Activated CD4-positive, alpha-beta T cell treated with anti-CD3 and anti-CD28 coated beads, Interleukin-2, amount 50 U/mL, for 48 hours (primary cell): ENCODE results near the gene PCSK6.
A peak's percentile ranks its signal among the peaks of the same experiment; 100 is the strongest.
"Not testable (repeated sequence)": the region's sequence is repeated elsewhere in the genome, so short reads cannot be mapped to it uniquely, and the experiment has no call there.

Experiments used
- DNase-seq, 2 experiments: peaks; one replicate each; pipeline ENCODE4 v3.0.0-alpha.2; 2020

The PCSK6 gene

DNA sequence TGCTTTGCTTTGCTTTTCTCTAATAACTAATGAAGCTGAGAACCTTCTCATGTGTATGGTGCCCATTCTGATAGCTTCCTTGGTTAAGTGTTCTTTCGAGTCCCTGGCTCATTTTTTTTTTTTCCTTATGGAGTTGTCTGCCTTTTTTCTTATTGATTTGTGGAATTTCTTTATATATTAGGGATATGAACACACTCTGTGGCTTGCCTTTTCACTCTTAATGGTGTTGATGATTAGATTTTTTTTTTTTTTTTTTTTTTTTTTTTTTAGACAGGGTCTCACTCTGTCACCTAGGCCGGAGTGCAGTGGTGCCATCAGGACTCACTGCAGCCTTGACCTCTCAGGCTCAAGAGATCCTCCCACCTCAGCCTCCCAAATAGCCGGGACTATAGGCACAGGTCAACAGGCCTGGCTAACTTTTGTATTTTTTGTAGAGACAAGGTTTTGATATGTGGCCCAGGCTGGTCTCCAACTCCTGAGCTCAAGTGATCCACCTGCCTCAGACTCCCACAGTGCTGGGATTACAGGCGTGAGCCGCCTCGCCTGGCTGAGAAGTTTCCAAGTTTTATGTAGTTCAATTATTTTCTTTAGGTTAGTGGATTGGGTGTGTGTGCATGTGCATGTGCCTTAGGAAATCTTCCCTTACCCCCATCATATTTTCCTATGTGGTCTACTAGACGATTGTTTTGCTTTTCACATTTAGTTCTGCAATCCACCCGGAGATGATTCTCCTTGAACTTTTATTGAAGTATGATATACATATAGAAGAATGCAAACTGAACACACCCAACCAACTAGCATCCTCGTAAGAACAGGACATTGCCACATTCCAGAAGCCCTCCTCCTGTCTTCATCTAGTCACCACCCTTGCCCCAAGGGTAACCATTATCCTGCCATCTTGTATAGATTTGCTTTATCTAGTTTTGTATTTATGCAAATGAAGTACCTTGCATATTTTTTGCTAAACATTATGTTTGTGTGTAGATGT, 192.8 kb downstream of the PCSK6 start:
- no peak for DNase-seq

DNA sequence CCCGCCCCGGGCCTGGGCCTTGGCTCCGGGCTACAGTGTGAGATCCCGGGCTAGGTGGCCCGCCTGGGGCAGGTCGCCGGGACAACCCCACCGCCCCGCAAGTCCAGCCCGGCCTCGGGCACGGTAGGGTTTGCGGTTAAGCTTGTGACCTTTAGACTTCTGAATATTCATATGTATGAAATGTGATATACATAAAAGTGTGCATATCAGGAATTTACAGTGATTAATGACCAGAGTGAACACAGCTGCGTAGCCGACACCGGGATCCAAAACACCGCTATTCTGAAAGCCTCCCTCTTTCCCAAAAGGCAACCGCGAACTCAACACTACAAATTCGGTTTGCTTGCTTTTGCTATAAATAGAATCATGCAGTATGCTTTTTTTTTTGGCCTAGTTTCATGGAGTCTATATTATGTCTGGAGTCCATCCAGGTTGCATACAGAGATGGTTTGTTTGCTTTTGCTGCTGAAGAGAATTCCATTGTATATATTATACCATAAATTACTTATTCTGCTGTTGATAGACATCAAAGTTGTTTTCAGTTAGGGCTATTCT, 193.8 kb downstream of the PCSK6 start:
- no peak for DNase-seq

DNA sequence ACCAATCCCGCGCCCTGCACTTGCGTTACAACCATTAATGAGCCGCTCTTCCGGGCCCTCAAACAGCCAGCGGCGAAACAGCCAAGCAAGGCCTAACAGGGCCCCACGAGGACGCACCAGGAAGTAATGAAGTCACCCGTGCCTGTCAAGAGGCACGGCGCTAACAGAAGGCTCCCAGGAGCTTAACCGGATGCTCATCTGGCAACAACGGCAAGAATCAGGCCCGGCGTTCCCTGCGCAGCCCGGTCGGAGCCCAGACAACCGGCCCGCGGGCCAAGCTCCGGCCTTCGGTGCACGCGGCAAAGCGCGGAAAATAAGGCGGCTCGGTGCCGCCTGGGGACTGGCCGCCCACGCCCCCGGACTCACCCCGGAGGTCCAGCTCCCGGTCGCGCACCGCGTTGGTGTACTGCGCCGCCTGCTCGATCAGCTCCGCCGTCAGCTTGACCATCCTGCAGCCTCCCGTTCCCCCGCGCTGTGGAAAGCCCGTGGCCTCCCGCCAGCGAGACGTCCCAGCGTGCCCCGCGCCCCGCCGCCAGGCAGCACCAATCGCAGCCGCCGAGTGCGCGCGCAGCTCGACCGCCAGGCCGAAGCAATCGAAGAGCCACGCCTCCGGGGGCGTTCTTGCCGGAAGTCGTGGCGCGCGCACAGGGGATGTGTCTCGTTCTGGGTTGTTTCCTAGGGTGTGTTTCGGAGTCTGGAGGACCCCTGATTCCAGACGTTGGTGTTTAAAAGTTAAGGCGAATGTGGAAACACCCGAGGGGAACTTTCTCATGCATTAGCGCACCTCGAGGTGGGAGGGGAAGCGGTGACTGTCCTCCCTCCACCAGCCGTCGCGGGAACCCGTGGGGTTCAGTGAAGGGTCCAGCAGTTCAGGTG, 194.5 kb downstream of the PCSK6 start, which contains the start of gene SNRPA1:
TSS of gene SNRPA1 (minus strand) at position 518 of the 876 bp plus-strand sequence. CDS start at position 448, 70 bp downstream.
- peak; percentile 97 to 98 for DNase-seq

DNA sequence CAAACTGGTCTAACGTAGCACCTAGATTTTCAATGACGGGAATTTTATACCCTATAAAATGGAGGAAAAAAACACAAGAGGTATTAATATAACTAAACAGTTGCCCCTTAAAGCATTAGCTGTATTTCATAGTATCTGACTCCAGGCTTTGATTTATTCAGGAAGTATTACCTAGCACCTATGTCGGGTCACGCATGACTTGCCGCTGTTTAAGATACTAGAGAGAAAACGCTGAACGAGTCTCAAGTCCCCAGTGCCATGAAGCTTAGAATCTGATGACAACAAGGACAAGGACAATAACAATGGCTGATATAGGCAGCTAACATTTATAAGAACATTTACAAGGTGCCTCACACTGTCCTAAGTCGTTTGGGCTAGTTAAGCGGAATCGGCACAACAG, 196.4 kb downstream of the PCSK6 start:
- no peak for DNase-seq

DNA sequence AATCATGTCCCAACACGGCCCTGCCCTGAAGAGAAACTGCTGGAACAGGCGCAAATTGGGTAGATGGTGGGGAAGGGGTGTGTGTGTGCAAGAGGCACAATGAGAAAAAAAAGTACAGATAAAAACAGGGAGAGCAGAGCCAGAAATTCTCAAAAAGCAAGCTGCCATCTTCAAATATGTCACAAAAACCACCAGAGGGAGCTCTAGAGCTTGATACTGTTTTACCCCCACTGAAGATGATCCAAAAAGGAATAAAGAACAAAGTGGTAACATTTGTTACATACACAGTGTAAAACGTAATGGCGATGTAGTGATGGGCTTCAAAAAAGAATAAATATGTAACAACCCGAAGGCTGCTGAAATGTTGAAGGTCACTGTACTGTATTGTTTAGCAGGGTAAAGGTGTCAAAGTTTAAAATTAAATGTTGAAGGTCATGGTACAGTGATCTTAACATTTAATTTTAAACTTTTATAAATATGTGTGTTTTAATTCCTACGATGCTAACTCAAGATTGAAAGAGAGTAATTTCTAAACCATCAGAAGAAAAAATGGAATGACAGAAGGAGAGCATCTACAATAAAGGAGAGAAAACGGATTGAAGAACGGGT, 200.5 kb downstream of the PCSK6 start:
- DNase-seq = no peak

DNA sequence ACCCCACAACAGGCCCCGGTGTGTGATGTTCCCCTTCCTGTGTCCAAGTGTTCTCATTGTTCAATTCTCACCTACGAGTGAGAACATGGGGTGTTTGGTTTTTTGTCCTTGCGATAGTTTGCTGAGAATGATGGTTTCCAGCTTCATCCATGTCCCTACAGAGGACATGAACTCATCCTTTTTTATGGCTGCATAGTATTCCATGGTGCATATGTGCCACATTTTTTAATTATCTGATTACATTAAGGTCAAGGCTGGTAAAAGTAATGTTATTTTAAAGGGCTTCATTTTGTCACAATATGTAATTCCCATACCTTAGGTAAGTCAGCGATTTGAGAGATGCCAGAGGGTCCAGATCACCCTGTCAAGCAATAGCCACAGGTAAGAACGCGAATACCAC, 202.2 kb downstream of the PCSK6 start:
- DNase-seq = not testable (repeated sequence)

DNA sequence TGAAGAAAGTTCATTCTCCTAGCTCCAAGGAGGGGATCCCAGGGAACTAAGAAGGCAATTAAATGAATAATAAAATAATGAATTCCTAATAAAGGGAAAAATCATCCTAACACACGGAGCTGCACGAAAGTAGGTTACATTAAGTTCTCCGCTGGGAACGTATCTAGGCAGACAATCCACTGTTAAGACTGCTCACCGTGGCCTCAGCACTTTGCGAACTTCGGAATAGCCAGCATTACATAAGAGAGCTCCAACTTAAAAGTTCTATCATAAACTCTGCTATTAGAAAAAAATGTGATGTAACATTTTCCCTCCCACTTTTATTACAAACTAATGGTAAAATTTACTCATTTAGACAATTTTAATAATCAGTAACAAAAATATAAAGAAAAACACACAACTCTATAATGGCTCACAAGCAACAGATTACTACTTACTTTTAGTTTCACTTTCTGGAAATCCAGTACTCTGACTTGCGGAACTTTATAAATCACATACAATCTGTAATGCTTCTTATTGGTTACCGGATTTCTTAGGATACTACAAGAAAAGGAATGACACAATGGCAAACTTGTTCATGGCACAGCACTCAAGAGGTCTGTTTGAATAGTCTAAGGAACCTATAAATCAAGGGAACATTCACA, 202.9 kb downstream of the PCSK6 start:
- no peak for DNase-seq

DNA sequence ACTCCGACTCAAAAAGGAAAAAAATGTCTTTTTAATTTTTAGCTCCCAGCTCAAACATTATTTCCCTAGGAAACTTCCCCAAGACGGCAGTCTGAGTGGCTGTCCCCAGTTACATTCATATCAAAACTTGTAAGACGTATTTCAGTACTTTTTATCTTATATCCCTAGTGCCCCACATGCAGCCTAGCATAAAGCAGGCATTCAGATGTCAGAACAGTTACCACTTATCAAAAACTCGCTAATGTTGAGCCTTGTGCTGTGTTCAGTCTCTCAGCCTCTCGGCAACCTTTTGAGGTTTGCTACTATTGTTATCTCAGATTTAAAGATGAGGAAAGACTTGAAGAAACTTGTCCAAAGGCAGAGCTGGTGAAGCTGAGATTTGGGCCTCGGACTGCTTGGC, 205.6 kb downstream of the PCSK6 start:
- DNase-seq = no peak

DNA sequence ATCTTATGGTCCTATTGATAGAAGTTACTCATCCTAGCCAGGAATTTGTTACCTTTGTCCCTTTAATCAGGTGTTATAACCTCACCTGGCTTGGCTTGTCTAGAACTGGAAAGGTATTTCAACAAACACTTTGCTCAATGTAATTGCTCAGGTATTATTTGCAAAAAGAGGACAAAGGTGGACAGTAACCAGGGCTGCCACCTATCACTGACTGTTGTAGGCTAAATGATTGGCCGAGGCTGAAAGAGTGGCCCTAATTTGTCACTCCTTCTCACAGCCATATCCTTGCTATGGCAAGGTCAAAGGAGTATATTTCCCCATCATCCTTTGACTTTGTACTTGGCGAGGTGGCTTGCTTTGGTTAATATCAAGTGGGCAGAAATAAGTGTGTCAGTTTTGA, 209.5 kb downstream of the PCSK6 start:
- DNase-seq = no peak

DNA sequence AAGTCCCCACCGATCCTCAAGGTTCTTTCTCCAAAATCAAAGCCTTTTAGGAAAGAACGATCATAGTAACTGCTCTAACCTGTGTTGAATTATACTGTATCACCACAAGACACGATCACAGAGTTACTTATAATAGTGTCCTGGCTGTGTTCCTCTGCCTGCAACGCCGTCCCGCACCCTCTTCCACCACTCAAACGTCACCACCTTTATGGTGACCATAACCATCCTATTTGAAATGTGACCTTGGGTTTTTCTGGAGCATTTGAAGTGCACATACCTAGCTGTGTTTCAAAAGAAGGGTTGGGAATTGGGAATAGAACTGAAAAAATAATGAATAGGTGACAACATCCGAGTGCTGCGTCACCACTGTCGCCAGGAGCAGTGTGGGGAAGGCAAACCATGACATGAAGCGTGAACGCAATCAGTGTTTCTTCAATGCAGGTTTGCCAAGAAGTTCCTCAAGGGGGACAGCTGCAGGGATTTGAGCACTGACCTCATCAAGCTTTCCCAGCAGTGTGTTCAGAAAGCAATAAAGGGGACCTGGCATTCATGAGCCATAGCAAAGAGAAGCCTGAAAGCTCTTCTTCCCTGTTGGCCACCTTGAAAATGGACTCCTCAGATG, 211.5 kb downstream of the PCSK6 start:
- DNase-seq = no peak

DNA sequence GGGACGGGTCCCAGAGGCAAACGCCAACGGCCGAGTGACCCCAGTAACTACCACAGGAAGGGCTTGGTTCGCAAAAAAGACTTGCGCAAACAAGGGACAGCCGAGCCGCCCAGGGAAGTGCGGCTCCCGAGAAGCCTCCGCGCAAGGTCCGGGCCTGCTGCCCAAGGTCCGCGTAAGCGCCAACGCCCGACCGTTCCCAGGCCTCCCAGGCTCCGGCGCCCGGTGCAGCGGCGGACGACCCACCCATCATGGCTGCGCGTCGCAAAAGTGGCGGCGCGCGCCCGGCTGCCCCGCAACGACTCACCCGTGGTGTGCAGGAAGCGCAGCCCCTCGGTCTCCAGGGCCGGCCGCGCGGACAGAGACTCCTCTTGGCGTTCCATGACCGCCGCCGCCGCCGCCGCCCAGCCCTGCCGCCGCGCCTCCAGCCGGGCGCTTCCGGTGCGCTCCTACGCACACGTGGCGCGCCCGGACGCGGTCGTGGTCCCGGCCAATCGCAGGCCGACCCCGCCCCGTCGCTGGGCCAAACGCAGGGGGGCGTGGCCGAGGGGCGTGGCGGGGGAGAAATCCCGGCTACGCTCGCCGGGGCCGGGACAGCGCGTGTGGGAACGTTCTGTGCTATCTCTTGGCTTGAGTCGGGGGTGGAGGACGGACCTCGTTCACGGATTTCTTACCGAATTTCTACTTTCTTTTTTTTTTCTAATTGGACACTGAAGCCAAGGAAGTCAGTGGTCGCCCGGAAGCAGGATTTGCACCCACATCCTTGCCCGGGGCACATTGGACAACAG, 212.3 kb downstream of the PCSK6 start, which contains the start of gene SELENOS:
TSS of gene SELENOS (minus strand) at position 448 of the 785 bp plus-strand sequence. CDS start at position 380, 68 bp downstream.
- peak; percentile 89 to 90 for DNase-seq

DNA sequence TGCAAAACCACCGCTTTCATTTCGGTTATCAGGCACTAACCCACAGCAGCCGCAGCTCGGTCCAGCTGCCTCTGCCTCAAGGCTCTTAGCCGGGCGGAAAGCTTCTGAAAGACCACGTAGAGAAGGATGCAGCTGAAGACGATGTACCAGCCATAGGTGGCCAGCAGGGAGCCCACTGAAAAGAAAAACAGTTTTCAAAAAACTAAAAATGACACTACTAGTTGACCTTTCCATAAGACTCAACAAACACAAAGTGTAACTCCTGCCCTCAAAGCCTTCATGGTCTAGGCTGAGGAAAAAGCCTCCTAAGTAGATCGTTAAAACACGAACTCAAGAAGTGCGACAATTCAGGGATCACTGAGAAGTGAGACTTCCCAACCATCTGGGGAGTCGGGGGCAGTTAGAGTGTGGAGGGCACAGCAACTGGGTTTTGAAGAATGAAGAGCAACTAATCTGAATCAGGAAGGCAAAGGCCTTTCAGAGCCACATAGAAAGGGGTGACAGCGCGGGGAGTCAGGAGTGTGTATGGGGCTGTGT, 212.9 kb downstream of the PCSK6 start:
- DNase-seq = peak in 1 of 2 experiments; percentile 24

DNA sequence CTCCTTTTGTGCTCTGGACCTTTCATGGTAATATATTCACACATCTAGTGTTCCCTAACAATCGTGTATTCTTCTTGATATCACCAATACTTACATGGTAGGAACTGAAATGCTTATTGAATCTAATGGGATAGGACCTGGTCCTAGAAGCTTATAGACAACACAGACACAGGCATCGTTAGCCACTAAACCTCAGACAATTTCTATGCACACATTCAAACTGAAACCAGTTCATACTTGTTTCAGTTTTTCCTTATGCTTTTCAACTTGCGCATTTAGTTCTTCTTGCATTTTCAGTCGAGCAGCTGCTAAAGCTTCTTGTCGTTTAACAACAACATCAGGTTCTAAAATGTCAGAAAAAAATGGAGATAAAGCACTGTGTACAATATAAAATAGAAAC, 214.5 kb downstream of the PCSK6 start:
- no peak for DNase-seq

DNA sequence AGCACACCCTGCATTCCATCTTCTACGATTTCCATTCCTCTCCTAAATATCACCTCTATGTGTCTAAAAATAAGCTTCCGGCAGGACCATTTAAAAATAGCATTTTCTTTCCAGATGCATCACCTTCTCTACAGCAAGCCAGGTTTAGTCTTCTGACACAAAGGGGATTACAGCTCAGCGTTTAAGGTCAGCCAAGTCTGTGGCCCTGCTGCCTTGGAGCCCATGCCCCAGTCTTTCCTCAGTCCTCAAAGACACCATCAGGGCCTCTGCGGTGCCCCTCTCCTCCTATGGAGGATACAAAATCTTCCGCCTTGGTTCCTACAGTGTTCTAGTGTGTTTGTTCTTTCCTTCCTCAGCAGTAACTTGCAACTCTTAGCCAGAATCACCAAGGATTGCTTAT, 216.0 kb downstream of the PCSK6 start:
- no peak for DNase-seq

DNA sequence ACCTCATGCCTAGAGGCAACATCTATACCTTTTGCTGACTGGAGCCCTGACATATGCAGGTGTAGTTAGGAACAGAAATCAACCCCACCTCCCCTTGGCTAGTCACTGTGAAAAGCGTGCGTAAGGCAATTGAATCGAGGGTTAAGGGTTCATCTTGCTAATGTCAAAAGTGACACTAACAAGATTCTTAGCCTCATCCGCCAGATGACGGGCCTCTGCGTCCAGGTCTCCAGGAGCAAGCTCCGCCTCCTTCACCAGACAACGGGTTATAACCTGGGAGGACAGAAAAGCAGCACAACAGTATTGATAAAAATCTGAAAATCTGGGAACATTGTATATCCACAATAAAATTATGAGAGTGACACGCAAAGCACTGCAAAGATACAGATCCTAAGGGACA, 216.9 kb downstream of the PCSK6 start:
- DNase-seq = no peak

DNA sequence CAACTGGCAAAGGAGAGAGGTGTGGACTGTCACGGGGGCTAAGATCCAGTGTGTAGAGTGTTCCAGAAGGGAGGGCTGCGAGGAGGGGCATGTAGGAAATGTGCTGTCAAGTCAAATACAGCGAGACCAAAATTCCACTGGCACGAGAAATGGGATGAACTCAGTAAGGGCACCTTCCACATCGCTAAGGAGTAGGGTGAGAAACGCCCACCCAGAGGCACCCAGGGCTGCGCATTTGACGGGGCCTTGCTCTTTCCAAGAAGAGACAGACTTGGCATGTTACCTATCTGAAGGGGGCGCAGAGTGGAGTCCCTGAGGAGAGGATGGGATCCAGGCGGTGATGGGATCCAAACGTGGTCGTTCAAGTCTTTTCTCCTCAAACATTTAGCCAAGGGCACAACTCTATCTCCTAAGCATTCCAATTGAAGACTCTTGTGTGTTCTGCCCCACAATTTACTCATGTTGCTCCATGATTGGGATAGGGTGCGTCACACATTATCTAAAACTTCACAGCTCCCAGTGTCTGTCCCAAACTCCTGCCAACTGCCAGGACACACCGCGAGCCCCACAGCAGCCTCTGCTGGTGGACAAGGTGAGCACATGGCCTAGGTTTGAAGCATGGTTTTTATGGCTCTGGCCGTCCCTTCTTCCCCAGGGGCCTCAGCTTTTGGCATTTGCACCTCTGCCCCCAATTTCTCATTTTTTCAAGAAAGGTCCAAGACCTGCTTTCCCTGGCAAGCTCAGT, 219.9 kb downstream of the PCSK6 start:
- no peak for DNase-seq

DNA sequence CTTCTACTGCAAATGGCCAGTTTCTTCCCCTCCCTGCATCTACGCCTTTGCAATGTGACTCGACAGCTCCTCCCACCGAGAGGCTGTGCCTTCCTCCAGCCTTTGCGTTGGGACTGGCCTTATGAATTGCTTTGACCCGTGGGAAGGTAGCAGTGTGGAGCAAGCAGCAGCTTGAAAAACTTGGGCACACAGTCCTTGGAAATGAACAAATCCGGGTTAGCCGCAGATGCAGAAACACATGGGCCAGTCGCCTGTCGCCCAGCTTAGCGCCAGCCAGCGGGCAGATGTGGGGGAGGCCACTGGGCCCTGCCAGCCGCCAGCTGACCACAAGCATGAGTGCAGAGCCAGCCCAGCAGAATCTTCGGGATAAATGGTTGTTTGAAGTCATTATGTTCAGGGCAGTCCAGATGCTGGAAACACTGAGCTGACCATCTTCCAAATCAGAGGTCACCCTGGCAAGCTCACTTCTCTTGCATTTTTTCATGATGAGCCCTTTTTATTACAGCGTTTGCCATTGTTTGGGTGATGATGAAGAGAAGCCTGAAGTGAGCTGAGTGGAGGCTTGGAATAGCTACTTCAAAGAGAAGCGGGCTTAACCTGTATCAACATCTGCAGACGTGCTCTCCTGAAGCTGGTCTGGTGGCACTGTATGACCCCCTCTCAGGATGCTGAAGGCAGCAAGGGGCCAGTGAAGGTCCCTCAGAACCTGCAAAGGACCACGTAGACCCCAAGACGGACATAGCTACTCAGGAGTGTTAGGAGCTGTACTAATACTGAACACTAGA, 222.0 kb downstream of the PCSK6 start:
- no peak for DNase-seq

DNA sequence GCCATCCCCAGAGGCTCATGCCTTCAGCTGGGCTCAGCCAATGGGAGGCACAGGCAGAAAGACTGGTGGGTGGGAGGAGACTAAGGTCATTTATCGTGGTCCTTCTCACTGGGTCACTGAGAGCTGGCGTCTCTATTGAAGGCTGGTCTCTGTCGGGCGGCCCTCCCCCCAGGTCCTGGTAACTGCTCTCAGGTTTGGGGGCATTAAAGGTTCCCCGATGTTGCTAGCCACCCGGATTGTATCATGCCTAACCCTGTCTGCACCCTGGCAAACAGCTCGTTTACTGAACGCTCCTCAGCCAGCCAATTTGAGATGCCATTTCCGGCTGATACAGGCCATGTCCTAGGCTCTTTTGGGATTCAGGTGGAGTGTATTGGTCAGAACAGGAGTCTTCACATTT, 222.7 kb downstream of the PCSK6 start:
- no peak for DNase-seq

DNA sequence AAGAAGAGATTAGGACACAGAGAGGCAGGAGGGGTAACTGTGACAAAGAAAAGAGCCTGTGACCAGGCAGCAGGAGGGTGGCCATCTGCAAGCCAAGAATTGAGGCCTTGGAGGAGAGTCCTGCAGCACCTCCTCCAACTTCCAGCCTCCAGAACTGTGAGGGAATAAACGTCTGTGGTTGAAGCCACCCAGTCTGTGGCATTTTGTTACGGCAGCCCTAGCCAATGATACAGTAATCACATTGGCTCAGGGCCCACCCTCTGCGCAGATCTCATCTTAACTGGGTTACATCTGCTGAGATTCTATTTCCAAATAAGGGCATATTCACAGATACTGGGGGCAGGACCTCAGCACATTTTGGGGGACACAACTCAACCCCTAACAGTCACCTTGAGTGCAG, 223.5 kb downstream of the PCSK6 start:
- DNase-seq = no peak
